ENCODE data around the gene CCDC47.
"Not testable (repeated sequence)": the region's sequence is repeated elsewhere in the genome, so short reads cannot be mapped to it uniquely, and the experiment has no call there.

Gene CCDC47

DNA sequence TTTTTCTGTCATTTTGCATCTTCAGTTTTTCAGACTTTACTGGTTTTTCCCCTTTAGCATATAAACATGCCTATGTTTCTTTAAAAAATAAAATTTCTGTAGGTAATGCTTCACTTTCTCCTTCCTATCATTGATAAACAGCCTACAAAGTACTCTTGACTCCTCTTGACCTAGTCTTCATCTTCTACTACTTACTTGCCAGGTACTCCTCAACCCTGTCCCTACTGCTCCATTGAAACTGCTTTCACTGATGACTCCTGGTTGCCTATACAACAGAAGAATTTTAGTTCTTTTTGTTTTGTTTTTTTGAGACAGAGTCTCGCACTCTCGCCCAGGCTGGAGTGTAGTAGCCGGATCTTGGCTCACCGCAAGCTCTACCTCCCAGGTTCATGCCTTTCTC, 7.5 kb upstream of the CCDC47 start:
- DNase-seq: no peak

DNA sequence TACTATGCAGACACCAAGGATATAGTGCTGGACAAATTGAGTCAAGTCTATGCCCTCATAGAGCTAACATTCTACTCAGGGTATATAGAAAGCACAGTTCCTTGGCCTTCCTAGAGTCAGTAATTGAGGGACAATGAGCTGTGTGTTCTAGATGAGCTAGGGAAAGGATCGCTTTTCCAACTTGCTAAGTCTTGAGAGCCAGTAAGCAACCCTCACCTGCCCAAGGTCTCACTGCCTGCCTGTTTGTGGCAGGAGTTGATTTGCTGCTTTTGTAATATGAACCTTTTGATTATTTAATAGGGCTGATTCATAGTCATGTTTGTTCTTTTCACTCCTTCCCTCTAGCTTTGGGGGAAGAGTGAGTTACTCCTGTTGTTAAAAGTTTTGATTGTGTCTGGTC, 7.1 kb upstream of the CCDC47 start:
- no peak for DNase-seq

DNA sequence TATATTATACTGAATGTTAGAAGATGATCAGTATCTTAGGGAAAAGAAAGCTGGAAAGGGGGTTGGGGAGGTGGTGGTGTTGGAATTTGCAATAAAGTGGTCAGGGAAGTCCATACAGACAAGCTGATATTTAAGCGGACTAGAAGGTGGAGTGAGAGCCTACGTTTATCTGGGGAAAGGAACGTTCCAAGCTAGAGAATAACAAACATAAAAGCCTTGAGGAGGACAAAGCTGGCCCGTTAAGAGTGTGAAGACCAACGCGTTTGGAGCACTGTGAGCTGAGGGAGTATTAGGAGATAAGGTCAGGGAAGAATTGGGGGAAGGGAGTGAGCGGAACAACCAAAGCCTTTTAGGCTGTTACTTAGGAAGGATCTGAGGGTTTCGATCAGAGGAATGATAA, 2.0 kb upstream of the CCDC47 start:
- no peak for DNase-seq

DNA sequence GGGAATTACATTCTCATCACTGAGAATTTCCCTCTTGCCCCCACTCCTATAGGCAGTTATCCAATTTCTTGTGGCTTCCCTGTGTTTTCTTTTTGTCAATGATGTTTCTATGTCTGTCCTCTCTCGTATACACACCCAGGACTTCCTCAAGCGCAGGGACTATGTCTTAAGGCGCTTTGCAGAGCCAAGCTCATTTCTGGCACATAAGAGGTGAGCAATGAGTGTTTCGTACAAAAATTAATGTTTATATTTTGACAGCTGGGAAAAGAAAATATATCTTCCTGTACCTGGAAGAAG, 1.5 kb upstream of the CCDC47 start:
- DNase-seq: no peak

DNA sequence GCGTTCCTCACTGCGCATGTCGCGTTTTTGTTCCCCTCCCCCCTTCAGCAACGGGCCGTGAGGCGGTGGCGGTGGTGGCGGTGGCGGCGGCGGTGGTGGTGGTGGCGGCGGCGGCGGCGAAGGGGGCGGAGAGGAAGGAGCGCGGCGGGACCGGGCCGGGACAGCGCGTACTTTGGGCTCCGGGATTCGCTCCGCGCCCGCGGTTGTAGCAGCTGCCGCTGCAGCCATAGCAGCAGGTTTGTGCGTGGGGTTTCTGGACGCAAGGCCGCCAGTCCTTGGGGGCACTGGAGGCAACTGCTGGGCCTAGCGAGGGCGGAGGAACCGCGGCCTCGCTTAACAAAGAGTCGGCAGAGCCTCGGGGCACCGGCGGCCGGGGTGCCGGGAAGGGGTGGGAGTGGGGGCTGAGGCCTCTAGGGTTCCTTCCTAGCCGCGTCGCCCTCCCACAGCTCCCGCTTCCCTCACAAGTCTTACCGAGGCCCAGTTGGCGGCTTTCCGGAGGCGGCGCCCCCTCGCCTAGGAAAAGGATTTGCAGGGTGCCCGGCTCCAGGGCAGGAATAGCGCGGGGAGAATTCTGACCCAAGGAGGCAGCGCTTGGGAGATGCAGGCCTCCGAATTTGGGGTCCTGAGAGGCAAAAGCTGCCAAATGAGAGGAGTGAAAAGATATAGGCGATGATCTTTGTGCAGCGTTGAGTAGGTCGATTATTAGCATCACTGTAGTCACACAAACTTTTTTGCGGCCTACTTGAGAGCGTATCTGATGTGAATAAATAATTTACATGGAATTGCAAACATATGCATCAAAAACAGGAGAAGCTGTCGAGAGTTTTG, 958 bp upstream of the CCDC47 start, which contains the start of gene DDX42:
Gene DDX42 (plus strand): TSS at position 30 of the 828 bp plus-strand sequence. CDS start 12,880 bp downstream, outside the sequence.
- DNase-seq: peak in 3 of 4 experiments; percentile 78 to 83 (median 78)

DNA sequence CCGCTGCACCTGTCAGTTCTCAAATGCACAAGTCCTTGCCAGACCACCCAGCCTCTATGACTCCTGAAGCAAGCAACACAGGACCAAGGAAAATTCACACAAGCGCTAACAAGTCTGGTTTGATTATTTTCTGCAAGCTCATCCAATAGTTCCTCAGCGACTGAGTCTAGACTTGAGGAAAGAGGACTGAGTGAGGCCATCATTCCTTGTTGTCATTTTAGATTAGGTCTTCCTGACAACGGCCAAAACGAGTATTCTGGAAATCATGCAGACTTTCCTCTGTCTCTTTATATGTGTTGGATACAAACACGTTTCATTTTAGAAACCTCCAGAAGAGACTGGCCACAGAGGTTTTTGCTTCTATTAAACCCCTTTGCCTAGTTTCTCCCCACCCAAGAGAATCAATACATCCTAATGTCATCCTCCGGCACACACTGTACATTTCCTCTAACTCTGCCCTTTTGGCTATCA, 561 bp downstream of the CCDC47 start:
- DNase-seq: no peak

DNA sequence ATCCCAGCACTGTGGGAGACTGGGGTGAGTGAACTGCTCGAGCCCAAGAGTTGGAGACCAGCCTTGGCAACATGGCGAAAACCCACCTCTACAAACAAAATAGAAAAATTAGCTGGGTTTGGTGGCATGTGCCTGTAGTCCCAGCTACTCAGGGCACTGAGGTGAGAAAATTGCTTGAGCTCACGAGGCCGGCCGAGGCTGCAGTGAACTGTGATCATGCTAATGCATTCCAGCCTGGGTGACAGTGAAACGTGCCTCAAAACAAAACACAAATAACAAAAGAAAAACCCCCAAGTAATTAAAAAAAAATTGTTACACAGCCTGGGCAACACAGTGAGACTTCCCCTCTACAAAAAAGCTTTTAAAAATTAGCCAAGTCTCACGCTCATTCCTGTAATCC, 5.0 kb downstream of the CCDC47 start:
- no peak for DNase-seq

DNA sequence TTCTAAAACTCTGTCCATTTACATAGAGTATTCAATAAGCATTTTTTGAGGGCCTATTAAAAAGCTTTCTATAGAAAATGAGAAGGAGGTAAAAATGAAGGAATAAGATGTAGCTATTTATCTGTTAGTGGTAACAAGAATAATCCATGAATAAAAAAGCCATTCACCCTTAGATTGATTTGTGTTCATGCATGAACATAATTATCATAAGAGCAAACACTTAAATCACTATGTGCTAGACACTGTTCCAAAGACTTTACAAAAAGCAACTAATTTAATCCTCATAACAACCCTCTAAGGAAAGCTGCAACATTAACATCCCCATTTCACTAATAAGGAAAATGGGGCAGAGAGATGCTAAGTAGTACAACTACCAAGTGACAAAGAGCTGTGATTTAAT, 6.6 kb downstream of the CCDC47 start:
- DNase-seq: no peak

DNA sequence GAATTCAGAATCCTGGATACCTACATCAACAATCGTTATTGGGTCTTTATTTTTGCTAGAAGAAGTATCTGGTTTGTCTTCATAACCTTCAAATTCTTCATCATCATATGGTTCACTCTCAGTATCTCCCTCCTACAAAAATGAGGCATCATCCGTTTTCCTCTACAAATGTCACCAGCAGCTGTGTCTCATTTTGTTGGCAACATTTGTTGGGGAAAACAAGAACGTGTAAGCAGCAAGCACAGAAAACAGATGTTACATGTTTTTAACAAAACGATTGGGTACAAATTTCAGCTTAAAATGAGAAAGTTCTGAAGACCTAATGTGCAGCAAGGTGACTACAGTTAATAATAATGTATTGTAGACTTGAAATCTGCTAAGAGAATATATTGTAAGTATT, 8.7 kb downstream of the CCDC47 start:
- no peak for DNase-seq

DNA sequence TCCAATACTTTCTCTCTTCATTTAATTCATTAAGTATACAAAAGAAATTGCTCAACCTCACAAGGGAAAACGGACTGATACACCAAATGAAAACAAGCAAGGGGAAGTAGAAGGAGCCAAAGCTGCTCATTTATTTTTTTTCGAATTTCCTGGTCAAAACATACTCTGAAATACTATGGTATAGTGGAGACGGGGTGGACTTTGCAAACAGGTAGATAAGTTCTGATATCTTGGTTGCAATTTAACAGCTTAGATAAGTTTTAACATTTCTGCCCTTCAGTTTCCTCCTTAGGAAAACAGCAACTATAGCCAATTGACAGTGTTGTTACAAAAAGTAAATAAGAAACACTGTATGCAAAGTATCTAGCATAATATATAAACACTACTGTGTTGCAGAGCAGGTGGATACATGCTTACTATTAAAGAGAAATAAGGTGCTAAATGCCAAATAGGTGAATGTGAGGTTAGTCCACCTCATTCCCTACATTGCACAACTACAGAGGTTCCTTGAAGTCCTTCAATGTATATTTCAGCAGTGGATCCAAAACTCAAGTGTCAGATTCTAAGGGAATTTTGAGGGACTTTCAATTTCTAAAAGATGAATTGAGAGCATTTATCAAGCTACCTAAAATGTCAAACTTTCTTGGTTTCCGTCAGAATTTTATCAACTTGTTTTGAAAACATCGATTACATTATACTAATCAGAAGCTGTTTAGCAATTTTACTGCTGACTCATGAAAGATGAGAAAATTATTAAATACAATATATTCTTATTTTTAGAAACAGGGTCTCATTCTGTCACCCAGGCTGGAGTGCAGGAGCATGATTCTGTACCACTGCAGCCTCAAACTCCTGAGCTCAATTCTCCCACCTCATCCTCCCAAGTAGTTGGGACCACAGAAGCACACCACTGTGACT, 11.0 kb downstream of the CCDC47 start:
- no peak for DNase-seq

DNA sequence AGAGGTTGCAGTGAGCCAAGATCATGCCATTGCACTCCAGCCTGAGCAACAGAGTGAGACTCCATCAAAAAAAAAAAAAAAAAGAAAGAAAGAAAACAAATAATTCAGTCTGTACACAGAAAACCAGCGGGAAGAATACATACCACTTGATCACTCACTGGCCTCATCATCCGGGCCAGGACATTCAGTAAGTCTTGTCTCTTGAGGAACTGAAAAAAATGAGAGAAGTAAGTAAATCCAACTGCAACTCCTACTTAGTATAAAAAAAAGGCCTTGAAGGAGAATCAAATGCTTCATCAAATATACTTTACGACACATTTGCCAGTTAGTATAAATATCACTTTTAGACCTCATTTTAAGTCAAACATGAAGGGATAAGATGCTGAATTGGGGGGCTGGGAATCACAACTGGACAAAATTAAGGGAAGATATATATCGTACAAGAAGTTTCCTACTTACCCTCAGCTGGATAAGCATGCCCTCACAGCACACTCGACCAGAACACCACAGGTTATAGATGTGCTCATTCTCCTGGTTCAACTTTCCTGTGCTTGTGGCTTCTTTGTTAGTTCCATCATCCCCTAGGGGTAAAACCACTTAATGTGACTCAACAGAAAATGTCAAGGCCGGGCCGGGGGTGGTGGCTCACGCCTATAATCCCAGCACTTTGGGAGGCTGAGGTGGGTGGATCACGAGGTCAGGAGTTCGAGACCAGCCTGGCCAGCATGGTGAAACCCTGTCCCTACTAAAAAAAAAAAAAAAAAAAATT, 12.4 kb downstream of the CCDC47 start:
- no peak for DNase-seq

DNA sequence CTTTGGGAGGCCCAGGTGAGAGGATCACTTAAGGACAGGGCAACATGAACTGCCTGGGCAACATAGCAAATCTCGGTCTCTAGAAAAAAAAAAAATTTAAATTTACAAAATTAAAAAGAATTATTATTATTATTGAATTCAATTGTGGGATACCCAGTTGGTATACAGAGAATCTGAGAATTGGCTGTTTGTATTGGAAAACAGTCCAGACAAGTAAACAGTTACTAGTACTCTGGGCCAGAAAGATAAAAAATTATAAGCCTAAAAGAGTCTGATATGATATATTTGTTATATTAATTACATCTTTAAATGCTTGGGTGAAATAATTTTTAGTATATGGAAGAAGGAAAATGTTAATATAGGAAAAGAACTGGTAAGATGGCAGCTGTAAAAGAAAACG, 15.0 kb downstream of the CCDC47 start:
- DNase-seq: no peak

DNA sequence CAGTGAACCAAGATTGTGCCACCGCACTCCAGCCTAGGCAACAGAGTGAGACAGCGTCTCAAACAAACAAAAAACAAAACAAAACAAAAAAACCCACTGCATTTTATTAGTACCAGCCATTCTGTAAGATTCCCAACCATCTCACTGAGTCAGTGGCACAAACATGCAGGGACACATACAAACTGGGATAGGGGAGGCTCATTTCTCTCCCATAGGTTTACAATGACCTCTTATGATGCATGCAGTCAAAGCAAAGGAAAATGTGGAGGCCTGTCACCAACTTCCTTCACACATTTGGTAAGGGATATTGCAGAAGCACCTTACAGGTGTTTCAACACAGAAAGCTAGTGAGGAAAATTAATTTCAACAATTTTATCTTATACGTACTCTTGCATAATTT, 19.4 kb downstream of the CCDC47 start:
- no peak for DNase-seq

DNA sequence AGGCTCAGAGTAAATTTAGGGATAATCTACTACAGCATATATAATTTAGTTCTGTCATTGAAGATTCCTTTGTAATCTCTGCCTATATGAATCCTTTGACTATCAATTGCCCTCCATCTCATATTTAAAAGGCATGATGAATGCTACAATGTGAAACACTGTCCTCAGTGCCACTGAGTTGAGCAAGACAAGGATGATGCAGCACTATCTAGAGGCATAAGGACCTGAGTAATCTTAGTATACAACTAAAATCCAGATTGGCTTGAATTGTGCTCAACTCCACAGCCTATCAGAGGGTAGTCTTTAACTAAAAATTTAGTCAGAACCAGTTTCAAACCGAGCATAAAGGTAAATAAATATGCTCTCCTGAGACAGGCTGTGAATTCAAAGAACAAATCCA, 20.2 kb downstream of the CCDC47 start:
- no peak for DNase-seq

DNA sequence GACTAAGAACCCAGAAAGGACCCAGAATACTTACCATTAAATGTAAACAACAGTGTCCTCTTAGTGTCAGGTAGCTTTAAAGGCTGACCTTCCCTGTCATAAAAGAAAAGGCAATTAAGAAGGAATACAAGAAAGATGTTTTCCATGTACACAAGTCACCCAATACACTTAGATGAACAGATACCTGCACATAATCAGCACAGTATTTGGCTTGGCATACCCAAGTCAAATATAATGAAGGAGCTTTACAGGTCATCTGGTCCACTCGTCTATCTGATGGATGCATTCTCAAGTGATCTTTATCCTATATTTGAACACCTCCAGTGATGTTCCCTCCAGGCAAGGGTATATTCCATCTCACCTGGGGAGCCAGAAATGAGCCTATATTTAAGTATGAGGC, 20.7 kb downstream of the CCDC47 start:
- no peak for DNase-seq

DNA sequence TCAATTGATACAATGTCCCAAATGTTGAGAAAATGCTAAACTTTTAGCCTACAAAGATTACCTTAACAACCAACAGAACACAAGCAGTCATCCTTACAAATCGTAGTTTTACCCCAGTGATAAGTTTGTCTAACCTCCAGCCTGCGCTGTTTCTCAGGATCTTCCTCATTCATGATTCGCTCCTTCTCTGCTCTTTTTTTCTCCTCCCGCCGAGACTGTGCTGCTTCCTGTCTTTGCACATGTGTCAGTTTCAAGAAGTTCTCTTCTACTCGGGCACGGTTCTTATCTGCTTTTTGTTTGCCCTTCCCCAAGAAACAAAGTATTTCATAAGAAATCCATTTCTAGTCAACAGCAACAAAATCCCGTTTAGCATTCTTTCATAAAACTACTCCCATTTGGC, 21.6 kb downstream of the CCDC47 start:
- no peak for DNase-seq

DNA sequence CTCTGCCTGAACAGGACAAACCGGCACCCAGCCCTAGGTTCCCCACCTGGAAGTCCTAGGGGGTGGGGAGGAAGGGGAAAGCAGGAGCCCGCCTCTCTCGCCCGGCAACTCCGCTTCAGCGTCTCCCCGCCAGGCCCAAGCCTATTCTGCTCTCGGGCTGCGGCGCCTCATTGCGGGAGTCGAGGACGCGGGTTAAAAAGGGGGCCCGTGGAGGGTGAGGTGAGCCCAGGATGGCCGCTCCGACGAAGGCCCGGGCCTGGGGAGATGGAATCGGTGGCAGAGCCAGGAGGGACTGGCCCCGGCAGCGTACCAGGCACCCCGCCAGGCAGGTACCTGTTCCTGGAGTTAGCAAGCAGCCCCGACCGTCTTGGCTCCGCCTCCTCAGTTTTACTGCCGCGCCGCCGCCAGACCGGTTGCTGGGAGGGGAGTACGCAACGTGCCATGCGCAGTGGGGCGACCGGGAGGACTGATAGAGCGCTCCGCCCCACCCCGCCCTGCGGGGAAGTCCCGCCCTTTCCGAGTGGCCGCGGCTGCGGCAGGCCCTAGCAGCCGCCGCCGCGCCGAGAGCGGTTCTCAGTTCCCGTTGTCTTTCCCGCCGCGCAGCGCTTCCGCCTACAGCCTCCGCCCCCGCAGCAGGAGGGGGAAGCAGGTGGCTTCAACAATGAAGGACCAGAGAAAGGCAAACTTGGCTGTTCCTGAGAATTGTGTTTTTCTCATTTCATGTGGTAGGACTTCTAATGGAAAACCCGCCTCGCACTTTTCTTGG, 31.8 kb downstream of the CCDC47 start, which contains the start of gene STRADA:
Gene STRADA (minus strand): TSS at position 392 of the 766 bp plus-strand sequence. CDS start 13,430 bp downstream, outside the sequence.
- peak; percentile 94 to 98 (median 96) for DNase-seq

DNA sequence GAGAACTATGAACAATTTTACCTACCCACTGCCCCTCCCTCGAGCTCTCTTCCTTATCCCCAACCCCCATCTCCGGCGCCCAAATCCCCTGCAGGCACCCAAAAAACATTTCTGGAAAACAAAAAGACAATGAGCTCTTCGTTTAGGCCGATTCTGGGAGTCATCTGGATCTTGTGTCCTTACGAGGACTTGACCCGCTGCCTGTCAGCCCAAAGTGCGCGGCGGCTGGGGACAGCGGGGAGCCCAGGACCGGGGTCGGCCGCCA, 32.3 kb downstream of the CCDC47 start:
- DNase-seq: no peak

DNA sequence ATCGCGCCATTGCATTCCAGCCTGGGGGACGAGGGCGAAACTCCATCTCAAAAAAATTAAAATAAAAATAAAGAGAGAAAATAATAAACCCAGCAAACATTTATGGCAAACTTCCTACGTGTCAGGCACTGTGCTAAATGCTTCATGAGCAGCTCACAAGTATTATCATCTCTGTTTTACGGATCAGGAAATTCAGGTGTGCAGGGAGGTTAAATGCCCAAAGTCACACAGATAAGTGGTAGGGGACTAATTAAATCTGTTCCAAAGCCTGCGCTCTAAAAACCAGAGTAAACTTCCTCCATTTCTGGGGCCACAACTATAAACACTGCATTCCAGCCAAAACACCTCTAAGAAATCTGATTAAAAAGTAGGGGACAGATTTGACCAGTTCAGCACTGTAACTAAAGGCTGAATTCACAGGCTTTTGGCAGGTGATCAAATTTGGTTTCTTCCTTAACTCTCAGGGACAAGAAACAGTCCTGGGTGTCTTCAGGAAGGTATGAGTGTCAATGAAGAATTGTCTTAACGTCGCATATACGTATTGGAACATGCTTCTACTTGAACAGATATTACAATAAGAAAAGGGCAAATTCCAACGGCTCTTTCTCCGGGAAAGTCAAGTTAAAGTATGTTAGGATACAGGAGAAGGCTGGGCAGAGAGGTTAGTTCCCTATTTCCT, 32.8 kb downstream of the CCDC47 start:
- DNase-seq: no peak

DNA sequence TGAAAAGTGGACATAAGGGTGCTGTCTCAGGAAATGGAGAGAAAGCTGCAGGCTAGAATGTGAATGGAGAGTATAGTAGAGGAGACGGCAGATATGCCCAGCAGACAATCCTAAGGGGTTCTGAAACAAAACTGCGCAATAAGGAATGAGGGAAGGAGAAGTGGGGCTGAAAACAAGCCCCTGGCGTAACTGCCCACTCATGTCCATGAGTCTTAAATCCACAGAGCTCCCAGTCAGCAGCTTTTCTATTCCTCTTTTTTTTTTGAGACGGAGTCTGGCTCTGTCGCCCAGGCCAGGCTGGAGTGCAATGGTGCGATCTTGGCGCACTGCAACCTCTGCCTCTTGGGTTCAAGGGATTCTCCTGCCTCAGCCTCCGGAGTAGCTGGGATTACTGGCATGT, 37.7 kb downstream of the CCDC47 start:
- no peak for DNase-seq

DNA sequence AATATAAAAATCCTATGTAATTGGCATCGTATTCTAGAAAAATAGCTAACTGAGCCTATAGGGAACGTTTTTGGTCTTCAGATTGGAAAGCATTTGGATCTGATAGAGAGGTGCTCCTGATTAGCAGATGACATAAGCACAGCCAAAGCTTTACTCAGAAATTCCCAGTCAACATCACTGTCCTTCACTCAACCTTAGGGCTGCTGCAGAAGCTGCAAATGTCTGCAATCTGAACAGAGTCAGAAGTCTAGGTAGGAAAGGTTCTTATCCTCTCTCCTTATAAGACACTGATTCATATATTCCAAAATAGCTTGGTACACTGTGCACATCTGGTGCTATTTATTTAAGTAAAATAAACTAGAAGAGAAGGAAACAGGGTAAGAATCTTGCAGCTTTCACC, 51.0 kb downstream of the CCDC47 start:
- DNase-seq: no peak

DNA sequence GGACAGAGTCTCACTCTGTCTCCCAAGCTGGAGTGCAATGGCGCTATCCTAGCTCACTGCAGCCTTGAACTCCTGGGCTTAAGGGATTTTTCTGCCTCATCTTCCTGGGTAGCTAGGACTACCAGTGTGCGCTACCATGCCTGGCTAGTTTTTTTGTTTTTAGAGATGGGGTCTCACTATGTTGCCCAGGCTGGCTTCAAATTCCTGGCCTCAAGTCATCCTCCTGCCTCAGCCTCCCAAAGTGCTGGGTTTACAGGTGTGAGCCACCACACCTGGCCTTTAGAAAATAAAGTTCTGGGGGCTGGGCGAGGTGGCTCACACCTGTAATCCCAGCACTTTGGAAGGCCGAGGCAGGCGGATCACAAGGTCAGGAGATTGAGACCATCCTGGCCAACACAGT, 53.2 kb downstream of the CCDC47 start:
- not testable (repeated sequence) for DNase-seq

All from activated CD4-positive, CD25-positive, alpha-beta regulatory T cell (primary cell).